ENCODE data around the gene ZYX.
"Not testable (repeated sequence)": the region's sequence is repeated elsewhere in the genome, so short reads cannot be mapped to it uniquely, and the experiment has no call there.

The ZYX gene

GRCh38 chr7:143417734-143418383 lies 36.7 kb downstream of the ZYX start:
- no peak for DNase-seq

GRCh38 chr7:143418681-143419458 lies 37.7 kb downstream of the ZYX start:
- DNase-seq = no peak

- DNase-seq = no peak
Observed at GRCh38 chr7:143419880-143420279, 38.7 kb downstream of the ZYX start.

GRCh38 chr7:143420624-143421023 lies 39.5 kb downstream of the ZYX start:
- DNase-seq = not testable (repeated sequence)

- no peak for DNase-seq
Observed at GRCh38 chr7:143422033-143422432, 40.9 kb downstream of the ZYX start.

- DNase-seq = not testable (repeated sequence)
Observed at GRCh38 chr7:143424476-143424875, 43.3 kb downstream of the ZYX start.

- no peak for DNase-seq
Observed at GRCh38 chr7:143426479-143427142, 45.5 kb downstream of the ZYX start.

- DNase-seq = no peak
Observed at GRCh38 chr7:143429770-143430698, 48.9 kb downstream of the ZYX start.

- DNase-seq = no peak
Observed at GRCh38 chr7:143431109-143431508, 50.0 kb downstream of the ZYX start.

GRCh38 chr7:143433759-143434158 lies 52.6 kb downstream of the ZYX start:
- DNase-seq = no peak

- no peak for DNase-seq
Observed at GRCh38 chr7:143434660-143435059, 53.5 kb downstream of the ZYX start.

- no peak for DNase-seq
Observed at GRCh38 chr7:143435266-143435665, 54.1 kb downstream of the ZYX start.

- DNase-seq = no peak
Observed at GRCh38 chr7:143436325-143436946, 55.3 kb downstream of the ZYX start.

- DNase-seq = no peak
Observed at GRCh38 chr7:143437578-143437977, 56.4 kb downstream of the ZYX start.

- no peak for DNase-seq
Observed at GRCh38 chr7:143439866-143440265, 58.7 kb downstream of the ZYX start.
